NB4 (cell line): Measurements from ENCODE around the gene SLC4A9.

Source experiments
- DNase-seq: peaks from one replicate; pipeline ENCODE4 v3.0.0; 2010; ENCODE audit warnings: low read depth
- H3K4me3 ChIP-seq: one replicate; pipeline ENCODE4 v1.5.1; 2011; ENCODE audit warnings: mild to moderate bottlenecking, low read depth, low read length, moderate library complexity
- CTCF ChIP-seq: IDR thresholded peaks from one replicate; pipeline ENCODE4 v1.5.1; 2012; ENCODE audit warnings: low read depth, low read length
- MAX ChIP-seq: IDR thresholded peaks from 2 replicates; pipeline ENCODE4 v1.6.1; 2011; ENCODE audit warnings: low read depth, low read length
- MYC ChIP-seq: IDR thresholded peaks from 2 replicates; pipeline ENCODE4 v1.6.1; 2011; ENCODE audit warnings: low read depth, low read length
- POLR2A ChIP-seq: IDR thresholded peaks from 2 replicates; pipeline ENCODE4 v1.6.1; 2011; ENCODE audit warnings: mild to moderate bottlenecking; ENCODE audit not compliant: insufficient read length; ENCODE audit errors: extremely low read depth

SLC4A9 gene

GRCh38 chr5:140367256-140368013, 7.4 kb downstream of the SLC4A9 start:
- TF ChIP-seq POLR2A: no peak
- no peak for TF ChIP-seq CTCF
- TF ChIP-seq MAX: no peak
- no peak for TF ChIP-seq MYC
- H3K4me3 ChIP-seq: no peak overlapping the region
- DNase-seq: no peak

GRCh38 chr5:140371356-140372151, 11.6 kb downstream of the SLC4A9 start:
- H3K4me3 ChIP-seq: no peak overlapping the region
- TF ChIP-seq MYC (no peak), MAX (no peak), POLR2A (no peak)
- no peak for DNase-seq

- H3K4me3 ChIP-seq: no peak overlapping the region
- peak; percentile 61 for DNase-seq
- TF ChIP-seq MAX (no peak), CTCF (peak; percentile 86), POLR2A (no peak), MYC (no peak)
These were observed 13.0 kb downstream of the SLC4A9 start for GRCh38 chr5:140372971-140373487.

- TF ChIP-seq CTCF: no peak
- no peak for TF ChIP-seq POLR2A
- TF ChIP-seq MAX: no peak
- no peak for TF ChIP-seq MYC
- no peak for DNase-seq
- no peak overlapping the region for H3K4me3 ChIP-seq
These were observed 21.4 kb downstream of the SLC4A9 start for GRCh38 chr5:140381351-140381750.

- H3K4me3 ChIP-seq: no peak overlapping the region
- TF ChIP-seq CTCF (no peak), MAX (no peak), POLR2A (no peak), MYC (no peak)
- no peak for DNase-seq
These were observed 22.0 kb downstream of the SLC4A9 start for GRCh38 chr5:140381972-140382371.

GRCh38 chr5:140382866-140383265, 22.9 kb downstream of the SLC4A9 start:
- TF ChIP-seq POLR2A (no peak), MAX (no peak), MYC (no peak), CTCF (no peak)
- DNase-seq: no peak
- no peak overlapping the region for H3K4me3 ChIP-seq
